Stimulated activated CD8-positive, alpha-beta memory T cell treated with anti-CD3 and anti-CD28 coated beads, Interleukin-15, amount 100 ng/mL, for 48 hours (primary cell): Measurements from ENCODE around the gene STXBP1.

Experiments
- DNase-seq, 2 donors: peaks; one replicate each; pipeline ENCODE4 v3.0.0-alpha.2; 2020; ENCODE audit warnings: low read depth in 2 of 2

STXBP1 gene

GRCh38 chr9:127654619-127655018, 42.5 kb downstream of the STXBP1 start:
- no peak for DNase-seq

- DNase-seq = no peak
Observed at GRCh38 chr9:127658428-127658827, 46.4 kb downstream of the STXBP1 start.

GRCh38 chr9:127660886-127661741, 49.0 kb downstream of the STXBP1 start:
- DNase-seq = no peak

GRCh38 chr9:127662617-127663016, 50.5 kb downstream of the STXBP1 start:
- no peak for DNase-seq

GRCh38 chr9:127664324-127664677, 52.2 kb downstream of the STXBP1 start:
- DNase-seq = no peak

- DNase-seq = no peak
Observed at GRCh38 chr9:127664678-127665507, 52.8 kb downstream of the STXBP1 start.

DNA sequence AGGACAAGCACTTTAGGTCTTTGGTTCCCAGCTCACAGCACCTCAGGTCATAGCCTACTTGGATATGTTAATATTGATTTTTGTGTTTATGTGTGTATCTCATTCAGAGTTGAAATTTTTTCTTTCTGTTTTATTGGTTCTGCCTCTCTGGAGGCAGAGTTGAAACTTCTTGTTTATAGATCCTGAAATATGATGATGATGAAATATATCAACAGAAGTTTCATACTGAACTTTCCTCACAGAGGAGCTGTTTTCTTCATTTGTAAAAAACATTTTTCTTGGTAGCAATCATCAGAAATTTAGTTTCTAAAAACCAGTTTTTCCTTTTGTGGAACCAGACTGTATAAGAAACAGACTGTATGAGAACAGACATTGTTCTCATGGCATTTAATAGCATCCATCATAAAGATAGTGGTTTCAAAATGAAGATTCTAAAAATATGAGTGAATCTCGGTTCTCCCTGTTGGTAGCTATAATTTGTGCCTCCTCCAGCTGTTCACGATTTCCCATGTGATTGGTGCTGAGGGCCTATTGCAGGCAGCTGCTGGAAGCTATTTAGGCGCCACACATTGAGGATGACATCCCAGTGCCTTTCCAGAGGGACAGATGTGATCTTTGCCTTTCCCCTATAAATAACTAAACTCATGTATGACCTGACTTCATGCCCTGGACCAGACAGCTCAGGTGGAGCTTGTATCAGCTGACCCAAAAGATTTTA, 55.2 kb downstream of the STXBP1 start:
- DNase-seq = no peak

GRCh38 chr9:127667906-127668305, 55.8 kb downstream of the STXBP1 start:
- DNase-seq = no peak

- no peak for DNase-seq
Observed at GRCh38 chr9:127673234-127673633, 61.2 kb downstream of the STXBP1 start.

- no peak for DNase-seq
Observed at GRCh38 chr9:127676638-127677037, 64.6 kb downstream of the STXBP1 start.

GRCh38 chr9:127679506-127679905, 67.4 kb downstream of the STXBP1 start:
- DNase-seq = no peak

DNA sequence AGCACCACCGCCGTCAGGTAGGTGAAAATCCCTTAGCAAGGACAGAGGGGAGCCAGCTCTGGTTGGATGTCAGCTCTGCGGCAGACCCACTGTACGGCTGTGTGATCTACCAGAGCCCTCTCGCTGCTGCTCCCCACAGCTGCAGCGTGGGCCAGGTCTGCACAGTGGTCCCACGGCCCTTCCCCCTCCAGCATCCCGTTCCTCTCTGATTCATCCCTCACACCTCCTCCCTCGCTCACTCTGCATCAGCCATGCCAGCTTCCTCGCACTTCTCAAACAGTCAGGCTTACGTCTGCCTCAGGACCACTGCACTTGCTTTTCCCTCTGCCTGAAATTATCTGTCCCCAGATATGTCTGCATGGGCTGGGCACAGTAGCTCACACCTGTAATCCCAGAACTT, 68.1 kb downstream of the STXBP1 start:
- DNase-seq = no peak

DNA sequence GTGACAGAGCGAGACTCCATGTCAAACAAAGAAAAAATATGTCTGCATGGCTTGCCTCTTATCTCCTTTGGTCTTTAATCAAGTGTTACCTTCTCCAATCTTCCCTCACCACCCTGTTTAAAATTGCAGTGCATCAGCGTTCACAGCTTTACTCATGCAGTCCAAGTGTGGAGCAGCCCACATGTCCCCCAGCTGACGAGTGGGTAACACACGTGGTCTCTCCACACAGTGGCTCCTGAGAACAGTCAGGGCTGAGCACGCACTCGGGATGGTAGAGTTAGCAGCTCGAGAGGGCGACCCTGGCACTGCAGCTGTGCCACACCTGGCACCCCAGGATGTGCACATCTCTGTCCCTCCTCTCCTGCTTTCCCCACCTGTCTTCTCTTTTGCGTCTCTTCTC, 68.8 kb downstream of the STXBP1 start:
- no peak for DNase-seq

GRCh38 chr9:127682351-127683136, 70.5 kb downstream of the STXBP1 start:
- no peak for DNase-seq

DNA sequence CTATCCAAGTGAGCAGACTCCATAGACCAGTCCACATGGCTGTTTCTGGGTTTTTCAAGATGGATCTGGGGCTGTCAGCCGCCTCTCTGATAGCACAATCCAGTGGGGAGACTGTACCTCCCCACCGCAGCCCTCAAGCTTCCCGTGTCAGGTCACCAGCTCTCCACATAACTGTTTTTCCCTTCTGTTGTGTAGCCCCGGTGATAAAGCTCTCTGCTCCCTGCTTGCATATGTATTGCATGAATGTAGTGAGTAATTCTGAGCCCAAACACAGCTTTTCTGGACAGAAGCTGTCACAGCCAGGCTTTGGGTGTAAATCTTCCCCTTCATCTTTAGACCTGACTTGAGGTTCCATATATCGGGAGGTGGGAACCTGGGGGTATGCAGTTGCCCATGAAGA, 71.6 kb downstream of the STXBP1 start:
- no peak for DNase-seq

- DNase-seq = no peak
Observed at GRCh38 chr9:127684576-127684975, 72.5 kb downstream of the STXBP1 start.

- no peak for DNase-seq
Observed at GRCh38 chr9:127686461-127687393, 74.7 kb downstream of the STXBP1 start.

- no peak for DNase-seq
Observed at GRCh38 chr9:127689329-127690000, 77.4 kb downstream of the STXBP1 start.

GRCh38 chr9:127690735-127691134, 78.7 kb downstream of the STXBP1 start:
- DNase-seq = no peak

GRCh38 chr9:127692071-127692470, 80.0 kb downstream of the STXBP1 start:
- DNase-seq = no peak
